HTR-8/SVneo (cell line): Measurements from ENCODE around the gene KEL.

ENCODE experiments used
- DNase-seq: peaks from one replicate; pipeline ENCODE4 v3.0.0; 2011; ENCODE audit warnings: low spot score, mixed read lengths; ENCODE audit not compliant: insufficient read length
- FAIRE-seq: peaks from 2 replicates; lab custom pipeline; 2011; peaks lifted over from hg19 to GRCh38; lab: Jason Lieb, UNC

KEL gene

DNA sequence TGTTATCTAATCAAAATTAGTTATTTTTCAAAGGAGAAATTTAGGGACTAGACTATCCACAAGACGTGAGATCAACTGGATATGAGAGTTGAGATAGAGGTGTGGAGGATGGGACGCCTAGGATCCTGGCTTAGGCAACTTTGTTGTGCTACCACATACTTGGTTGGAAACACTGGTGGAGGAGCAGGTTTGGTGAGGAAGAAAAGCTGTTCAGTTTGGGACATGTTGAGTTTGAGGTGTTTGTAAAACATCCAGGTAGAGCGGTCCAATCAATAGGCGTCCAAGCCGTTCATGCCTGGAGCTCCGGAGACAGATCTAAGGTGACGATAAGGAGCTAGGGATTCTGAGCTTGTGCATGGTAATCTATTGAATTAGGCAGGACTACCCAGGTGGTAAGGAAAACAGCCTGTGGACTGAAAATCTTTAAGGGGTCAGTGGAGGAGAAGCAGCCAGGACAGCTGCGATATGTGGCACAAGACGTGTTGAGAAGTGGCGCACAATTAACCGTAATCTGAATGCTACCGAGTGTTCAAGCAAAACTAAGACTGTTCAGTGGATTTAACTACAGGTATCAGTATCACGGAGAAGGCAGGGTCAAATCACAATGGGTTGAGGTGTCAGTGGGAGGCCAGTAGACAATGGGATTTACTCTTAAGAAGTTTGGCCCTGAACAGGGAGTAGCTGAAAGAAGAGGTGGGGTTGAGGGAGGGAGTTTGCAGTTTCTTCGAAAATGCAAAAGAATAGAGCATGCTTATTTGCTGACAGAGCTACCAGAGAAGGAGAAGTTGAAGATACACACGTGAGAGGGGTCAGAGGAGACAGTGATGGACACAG lies 60.5 kb downstream of the KEL start:
- DNase-seq: no peak
- no peak for FAIRE-seq

DNA sequence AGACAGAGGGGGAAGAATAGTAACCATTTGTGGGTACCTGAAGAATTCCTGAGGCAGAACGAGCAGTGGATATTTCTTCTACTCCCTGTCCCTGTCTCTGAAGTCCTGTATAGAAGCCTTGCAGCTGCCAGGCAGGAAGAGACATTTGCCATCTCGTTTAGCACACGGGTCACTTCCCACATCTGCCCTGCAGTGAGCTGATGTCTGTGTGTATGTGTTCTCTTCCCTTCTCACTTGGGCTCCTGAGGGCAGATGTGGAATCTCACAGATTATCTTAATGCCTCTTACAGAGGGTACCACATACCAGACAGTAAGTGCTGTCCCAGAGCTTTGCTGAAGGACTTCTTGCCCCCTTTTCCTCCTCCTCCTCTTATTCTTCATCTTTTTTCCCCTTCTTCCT lies 62.5 kb downstream of the KEL start:
- DNase-seq (no peak), FAIRE-seq (no peak)

DNA sequence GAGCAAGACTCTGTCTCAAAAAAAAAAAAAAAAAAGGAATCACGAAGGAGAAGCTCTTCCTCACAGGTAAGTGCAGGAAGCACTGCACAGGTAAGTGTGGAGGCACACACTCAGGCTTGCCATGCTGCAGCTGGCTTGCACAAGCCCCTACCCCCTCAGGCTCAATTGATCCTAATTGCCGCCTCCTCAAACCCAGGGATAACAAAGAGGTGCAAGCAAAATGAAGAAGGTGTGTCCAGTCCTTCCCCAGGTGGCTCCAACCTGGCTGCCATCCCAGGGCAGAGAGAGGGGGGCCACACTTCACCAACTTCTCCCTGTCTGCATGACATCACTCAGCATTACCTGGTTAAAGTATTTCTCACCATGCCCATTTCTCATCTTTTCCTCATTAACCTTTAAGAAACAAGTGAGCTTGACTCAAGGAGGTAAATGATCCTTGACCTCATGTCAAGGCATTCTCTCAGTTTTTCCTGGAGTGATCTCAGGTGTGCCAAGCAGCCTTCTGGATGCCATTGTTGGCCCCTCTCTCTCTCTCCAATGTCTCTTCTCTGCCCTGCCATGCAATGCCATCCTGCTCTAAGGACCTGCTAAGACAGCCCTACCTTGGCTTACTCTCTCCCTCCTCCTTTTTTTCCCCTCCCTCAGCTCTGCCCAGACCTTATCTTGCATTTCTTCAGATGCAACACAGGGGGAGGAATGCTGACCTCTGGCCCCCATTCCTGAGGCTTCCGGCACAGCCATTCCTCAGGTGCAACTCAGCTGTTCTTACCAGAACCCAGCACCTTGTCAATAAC lies 63.6 kb downstream of the KEL start:
- DNase-seq (no peak), FAIRE-seq (no peak)

DNA sequence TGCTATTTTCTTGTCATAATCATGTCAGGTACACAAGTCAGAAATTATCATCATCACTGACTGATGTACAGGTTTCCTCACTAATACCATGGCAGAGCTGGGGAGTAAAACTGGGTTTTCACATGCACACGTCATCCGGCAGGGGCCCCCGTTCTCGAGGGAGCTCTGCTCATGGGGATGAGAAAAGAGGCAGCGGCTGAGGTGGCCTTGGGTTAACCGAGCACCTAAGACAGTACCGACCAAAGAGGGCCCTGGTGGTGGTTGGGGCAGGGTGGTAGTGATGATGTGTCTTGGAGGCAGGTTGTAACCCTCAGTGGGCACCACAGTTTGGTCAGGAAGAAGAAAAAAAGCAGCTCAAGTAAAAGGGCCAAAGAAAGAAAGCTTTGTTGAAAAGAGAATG lies 64.5 kb downstream of the KEL start:
- DNase-seq (no peak), FAIRE-seq (no peak)

DNA sequence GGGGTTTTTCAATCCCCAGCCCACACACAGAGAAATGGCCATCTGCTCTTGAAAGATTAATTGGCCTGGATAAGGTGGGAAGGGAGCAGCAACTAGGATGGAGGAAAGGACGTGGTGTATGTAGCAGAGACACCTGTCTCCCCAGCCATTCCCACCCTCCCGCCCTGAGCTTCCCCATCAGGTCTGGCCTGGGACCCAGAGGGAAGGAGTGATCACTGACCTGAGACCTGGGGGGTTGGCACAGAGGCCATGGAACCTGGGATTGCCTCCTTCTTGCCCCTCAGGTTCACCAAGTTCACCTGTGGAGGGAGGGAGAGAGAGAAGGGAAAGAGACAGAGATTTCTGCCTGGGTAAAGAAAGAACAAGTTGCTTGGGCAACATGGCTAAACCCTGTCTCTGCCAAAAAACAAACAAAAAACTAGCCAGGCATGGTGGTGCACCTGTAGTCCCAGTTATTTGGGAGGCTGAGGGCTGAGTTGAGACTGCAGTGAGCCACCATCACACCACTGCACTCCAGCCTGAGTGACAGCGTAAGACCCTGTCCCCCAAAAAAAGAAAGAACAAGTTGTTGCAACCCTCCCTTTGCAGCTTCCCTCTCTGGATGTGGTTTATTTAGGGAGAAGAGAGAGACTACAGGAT lies 65.3 kb downstream of the KEL start:
- no peak for FAIRE-seq
- DNase-seq: no peak

DNA sequence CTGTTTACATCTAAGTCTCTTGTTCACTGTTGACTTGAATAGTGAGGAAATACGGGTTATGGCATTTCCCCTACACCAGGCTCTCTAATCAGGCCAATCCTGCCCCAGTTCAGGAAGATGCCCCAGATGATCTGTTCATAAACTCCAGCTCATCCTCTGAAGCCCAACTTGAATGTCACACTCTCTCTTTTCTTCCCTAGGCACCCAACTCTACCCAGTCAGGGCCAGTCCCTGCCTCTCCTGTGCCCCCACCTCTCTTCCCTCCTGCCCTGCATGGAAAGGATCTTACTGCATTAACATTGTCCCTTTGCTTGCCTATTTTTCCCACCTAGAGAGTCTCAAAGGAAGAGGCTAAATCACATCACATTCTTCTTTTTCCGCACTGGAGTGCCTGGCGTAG lies 66.0 kb downstream of the KEL start:
- FAIRE-seq: no peak
- no peak for DNase-seq

DNA sequence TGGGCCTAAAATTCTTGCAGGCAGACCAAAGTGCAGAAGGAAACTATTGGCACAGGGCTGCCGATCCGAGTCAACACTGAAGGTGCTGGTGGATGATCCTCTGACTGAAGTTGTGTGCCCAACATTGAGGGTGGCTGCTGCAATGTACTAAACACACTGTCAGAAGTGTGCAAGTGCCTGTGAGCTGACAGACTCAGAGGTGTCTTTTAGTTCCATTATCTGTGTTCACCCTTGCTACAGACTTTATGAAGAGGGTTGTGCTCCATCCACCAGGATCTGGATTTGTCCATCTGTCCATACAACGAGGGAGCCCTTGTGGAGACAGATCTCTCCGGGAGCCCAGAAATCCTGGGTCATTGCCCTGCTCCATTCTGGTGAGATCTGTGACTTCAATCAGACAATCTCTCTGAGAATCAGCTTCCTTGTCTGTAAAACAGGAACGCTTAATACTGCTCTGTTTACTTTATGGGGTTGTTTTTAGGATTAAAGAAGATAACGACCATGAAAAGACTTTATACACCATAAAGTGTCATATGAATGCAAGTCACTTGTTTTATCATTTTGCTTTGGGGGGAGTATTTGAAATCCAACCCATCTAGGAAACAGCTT lies 67.1 kb downstream of the KEL start:
- FAIRE-seq (no peak), DNase-seq (no peak)

DNA sequence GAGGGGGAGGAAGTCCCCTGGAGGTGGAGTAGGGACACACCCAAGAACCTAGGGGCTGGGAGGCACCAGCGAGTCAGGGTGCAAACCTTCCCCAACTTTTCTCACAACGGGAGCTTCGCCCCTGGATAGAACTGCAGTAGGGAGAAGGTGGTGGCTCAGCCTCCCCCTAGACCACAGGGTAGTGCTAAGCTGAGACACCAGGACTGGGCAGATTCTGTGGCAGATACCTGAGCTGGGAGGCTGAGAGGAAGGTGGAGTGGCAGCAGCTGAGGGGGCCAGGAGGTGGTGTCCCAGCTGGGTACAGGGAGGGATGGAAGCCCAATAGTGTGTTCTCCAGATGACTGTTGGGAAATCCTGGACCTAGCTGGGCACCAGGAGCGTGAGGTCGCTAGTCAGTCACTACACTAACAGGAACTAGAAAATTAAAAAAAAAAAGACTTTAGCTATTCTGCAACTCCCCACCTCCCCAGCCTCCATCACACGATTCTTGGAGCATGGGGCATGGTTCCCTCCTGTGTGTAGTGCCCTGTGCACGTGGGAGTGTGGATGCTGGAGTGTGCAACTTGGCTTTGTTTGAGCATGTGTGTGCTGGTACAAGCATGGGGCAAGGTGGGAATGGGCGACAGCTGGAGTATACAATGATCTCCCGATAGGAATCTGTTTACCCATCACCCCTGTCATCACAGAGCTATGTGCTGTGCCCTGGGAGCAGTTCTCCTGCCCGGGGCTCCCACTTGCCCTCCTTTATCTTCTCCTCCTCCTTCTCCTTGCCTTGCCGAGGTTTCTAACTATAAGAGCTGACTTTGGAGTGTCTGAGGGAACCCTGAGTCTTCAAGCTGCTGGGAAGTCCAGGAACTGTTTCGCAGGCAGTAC lies 67.8 kb downstream of the KEL start:
- FAIRE-seq: no peak
- DNase-seq: no peak

DNA sequence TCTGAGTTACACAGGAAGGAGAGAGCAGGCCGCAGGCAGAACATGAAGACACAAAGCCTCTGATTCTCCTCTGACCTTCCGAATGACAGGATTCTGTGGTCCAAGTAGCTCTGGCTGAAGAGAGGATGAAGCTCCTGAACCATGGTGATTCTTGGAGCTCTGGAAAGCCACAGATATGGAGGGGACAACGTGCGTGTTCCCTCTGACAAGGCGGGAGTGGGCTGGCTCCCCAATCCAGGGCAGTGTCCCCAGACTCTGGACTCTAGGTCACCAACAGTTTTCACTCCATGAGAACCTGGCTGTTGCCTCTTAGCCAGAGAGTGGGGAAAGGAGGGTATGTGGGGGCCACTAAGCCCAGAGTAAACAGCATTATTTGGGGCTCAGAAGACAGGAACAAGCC lies 69.2 kb downstream of the KEL start:
- DNase-seq (no peak), FAIRE-seq (no peak)

DNA sequence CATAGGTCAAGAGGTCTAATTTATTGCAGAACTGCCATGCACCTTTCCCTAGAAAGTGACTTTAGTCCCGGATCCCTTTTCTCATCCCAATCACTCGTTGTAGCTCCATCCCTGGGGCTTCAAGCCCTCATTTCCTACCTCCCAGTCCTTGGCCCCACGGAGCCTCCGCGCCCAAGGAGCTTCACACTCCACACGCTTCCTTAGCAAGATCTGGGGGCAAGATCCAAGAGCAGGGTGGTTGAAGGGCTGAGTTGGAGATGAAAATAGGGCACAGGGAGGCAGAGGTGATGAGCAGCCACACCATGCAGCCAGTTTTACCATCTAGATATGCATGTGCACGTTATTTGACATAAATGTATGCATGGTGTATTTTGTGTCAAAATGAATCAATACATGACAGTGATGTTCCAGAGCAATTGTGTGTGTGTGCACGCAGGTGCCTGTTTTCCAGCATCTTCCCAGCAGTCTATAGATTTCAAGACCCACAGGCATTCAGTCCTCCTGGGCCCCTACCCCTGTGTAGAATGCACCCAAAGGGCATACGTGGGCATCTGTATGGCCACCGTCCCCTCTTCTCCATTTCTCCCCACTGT lies 70.6 kb downstream of the KEL start:
- DNase-seq (no peak), FAIRE-seq (no peak)
